ENCODE measurements around the gene STXBP2. TPM values are rescaled to one million over a fixed set of nuclear protein-coding genes. Genes with fewer than 3 reads are reported as not detected.

STXBP2 gene
- total RNA-seq, 1 donor from 2014 or later, result 152 TPM

DNA sequence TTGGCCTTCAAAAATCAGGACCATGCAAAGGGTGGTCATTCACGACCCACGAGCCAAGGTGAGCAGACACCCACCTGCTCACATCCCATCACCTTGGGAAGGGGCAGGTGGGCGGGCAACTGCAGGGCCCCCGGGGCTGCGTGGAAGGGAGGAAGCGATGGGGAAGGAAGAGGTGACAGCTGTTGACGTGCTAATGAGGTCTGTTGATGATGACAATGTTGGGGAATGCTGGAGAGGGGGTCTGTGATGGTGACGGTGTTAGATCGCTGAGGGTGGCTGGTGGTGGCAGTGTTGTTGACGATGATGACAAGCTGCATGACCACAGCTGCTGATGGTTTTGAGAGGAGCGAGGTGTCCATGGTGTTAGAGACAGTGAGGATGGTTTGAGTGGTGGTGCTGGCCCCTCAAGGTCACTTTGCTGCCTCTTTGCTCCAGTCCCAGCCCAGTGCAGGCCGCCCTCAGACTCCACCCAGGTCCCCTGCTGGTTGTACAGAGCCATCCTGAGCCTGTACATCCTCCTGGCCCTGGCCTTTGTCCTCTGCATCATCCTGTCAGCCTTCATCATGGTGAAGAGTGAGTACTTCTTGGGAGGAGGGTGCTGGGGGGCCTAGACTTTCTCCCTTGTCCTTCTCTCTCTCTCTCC, 40.9 kb downstream of the STXBP2 start:
- intact Hi-C loops (cut with micrococcal nuclease), result no loop called here

- intact Hi-C loops (cut with micrococcal nuclease), result loop anchor here (1.0 kb wide), 1 partner anchor 21 kb away; no protein-coding TSS in a partner anchor
These were observed 42.3 kb downstream of the STXBP2 start for GRCh38 chr19:7678971-7679751.

GRCh38 chr19:7679771-7680605, 43.1 kb downstream of the STXBP2 start:
- intact Hi-C loops (cut with micrococcal nuclease), result loop anchor here (1.0 to 5.0 kb wide), 9 partner anchors 22 to 578 kb away; partner anchors contain the start of genes PET100, SNAPC2, TIMM44 and XAB2

DNA sequence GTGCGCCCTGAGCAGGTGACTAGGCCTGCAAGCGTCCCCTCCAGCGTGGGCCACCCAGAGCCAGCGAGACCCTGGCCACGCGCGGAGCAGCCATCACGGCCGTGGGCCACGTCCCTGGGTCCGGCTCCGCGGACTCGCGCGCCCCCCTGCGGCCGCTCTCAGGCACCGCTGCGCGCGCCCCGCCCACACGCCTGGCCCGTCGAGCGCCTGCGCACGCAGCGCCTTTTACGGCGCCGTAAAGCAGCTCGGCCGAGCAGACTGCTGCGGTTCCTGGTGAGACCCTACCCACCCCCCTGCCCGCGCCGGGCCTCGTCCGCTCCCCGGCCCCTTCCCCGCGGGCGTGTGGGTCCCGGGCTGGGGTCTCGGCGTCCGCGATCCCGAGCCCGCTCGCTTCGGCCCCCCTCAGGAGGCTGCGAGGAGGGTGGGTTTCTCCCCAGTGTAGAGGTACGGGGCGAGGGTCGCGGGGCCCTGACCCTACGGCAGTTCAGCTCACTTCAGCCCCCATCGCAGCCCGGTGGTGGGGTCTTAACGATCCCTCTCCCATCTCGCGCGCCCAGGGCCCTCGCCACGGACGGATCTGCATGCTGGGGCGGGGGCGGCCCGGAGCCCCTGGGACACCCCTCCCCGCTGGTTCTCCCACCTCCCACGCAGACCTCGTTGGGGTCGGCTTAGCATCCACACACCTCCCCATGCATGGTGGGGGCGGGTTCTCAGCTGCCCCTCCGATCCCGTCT, 43.9 kb downstream of the STXBP2 start, which contains the start of gene TRAPPC5:
TRAPPC5 (plus strand) TSS at position 228 of the 734 bp plus-strand sequence. CDS start 1,421 bp downstream, outside the sequence.
- intact Hi-C loops (cut with micrococcal nuclease), result loop anchor here (1.0 to 5.0 kb wide), 12 partner anchors 26 to 581 kb away; partner anchors contain the start of genes PET100, SNAPC2, TIMM44 and XAB2

DNA sequence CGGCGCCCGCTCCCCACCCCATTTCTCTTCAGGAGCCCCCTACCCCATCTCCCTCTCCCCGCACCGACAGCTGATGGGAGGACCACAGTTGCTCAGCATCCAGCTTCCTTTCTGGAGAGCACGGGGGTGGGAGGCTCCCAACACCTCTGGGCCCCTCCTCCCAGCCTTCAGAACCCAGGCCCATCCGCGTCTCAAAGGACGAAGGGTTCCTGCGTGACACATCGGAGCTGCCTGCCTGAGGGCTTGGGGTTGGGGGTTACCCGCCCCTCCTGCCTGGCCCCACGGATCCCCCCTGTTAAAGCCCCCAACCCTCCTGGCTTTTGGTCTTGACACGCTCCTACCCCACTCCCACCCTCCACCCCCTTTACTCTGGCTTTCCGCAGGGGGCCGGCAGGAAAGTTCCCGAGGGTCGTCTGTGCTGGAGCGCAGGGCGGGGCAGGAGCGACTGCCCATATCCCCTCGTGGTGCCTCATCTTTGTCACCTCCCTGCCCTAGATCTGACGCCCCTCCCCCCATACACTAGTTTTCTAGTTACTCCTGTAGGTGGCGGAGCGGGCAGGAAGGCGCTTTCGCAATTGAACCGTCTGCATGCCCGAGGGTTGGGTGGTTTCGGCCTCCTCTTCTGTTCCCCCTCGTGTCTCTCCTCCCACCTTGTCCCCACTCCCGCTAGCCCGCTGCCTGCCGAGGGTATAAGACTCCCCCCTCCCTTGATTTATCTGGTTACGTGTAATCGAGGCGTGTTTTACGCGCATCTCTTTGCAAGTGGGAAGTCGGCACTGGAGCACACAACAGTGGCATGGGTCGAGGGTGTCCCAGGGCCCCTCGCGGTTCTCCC, 44.6 kb downstream of the STXBP2 start:
- intact Hi-C loops (cut with micrococcal nuclease), result loop anchor here (1.0 to 5.0 kb wide), 8 partner anchors 25 to 582 kb away; partner anchors contain the start of genes SNAPC2 and TIMM44

DNA sequence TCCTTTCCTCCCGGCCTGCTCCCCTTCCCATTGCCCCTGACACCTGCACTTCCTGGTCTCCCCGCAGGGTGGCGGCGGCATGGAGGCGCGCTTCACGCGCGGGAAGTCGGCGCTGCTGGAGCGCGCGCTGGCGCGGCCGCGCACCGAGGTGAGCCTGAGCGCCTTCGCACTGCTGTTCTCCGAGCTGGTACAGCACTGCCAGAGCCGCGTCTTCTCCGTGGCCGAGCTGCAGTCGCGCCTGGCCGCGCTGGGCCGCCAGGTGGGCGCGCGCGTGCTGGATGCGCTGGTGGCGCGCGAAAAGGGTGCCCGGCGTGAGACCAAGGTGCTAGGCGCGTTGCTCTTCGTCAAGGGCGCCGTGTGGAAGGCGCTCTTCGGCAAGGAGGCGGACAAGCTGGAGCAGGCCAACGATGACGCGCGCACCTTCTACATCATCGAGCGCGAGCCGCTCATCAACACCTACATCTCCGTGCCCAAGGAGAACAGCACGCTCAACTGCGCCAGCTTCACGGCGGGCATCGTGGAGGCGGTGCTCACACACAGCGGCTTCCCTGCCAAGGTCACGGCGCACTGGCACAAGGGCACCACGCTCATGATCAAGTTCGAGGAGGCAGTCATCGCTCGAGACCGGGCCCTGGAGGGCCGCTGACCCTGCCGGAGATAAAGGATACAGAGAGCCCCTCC, 45.4 kb downstream of the STXBP2 start:
- intact Hi-C loops (cut with micrococcal nuclease), result loop anchor here (5.0 kb wide), 3 partner anchors 240 to 330 kb away; partner anchors contain the start of genes SNAPC2 and TIMM44

DNA sequence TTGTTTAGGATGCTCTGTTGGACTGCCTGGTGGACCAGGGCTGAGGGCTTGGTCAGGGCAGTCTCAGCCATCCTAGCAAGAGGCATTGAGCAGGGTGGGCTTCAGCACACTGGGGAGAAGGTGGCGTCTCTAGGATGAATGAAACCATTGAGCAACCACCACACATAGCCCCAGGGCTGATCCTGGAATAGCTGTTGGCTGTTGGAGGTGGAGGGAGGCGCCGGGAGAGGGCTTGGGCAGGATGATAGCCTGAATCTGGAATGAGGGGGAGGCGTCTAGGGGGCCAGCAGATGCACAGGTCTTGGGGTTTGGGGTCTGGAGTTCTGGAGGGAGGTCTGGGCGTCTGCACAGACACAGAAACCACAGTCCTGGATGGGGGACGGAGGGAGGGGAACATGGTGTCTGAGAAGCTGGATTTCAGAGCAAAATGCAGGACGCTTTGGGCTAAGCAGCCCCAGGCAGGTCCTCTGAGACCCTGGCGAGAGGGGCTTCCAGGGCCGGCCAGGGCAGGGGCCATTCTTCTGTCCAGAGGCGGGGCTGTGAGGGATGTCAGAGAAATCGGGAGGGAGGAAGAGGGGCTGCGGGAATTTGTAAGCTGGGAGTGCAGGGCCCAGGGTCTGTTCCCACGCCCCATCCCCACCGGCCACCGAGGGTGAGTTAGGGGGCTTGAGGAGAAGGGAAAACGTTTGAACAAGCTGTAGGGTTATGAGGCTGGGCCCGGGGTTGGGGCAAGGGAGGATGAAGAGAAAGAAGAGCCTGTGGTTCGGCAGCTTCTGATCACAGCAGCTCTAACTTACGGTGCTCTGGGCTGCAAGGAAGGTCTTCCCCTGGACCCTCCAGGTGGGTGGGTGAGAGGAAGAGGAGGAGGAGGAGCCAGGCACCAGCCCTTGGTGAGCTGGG, 48.9 kb downstream of the STXBP2 start:
- intact Hi-C loops (cut with micrococcal nuclease), result no loop called here

DNA sequence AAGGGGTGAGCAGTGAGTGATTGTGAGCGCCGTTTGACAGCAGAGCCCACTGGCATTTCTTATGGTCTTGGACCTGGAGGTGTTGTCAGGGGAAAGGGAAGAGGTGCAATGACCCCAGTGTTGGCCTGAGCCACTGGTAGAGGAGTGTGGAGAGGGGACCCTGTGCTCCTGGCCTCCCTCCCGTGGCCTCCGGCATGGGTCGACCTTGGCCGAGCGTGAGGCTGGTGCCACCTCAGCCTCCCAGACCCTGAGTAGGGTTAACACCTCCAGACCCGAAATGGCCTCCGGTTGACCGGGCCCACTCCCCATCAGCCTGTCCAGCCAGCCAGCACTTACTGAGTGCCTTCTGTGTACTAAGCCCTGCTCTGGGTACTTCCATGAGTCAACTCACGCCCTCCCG, 50.3 kb downstream of the STXBP2 start:
- intact Hi-C loops (cut with micrococcal nuclease), result no loop called here

DNA sequence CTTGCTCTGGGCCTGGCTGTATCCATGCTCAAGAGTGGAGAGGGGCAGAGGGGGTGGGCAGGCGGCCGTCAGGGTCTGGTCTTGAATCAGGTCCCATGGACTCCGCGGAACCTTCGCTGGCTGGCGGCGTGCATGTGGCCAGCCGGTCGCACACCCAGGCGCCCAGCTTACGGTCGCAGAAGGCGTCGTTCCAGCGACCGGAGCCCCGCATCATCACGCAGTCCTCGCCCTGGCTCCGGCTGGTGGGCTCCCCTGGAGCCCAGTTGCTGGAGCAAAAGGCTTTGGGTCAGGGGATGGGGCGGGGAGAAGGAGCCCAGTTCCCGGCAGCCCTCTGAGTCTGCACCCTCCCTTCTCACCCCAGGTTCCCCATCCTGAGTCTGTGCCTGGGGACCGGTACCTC, 52.3 kb downstream of the STXBP2 start:
- intact Hi-C loops (cut with micrococcal nuclease), result no loop called here

DNA sequence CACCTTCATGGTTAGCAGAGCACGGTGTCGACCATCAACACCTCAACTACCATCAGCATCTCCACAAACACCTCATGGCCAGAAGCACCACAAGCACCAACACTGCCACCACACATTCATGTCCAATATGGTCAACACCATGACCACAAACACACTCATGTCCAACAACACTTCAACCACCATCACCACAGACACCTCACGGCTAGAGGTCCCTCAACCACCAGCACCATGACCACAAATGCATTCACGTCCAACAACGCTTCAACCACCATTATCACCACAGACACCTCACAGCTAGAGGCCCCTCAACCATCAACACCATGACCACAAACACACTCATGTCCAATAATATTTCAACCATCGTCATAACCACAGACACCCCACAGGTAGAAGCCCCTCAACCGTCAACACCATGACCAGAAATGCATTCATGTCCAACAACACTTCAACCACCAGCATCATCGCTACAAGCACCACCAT, 53.9 kb downstream of the STXBP2 start:
- intact Hi-C loops (cut with micrococcal nuclease), result no loop called here

DNA sequence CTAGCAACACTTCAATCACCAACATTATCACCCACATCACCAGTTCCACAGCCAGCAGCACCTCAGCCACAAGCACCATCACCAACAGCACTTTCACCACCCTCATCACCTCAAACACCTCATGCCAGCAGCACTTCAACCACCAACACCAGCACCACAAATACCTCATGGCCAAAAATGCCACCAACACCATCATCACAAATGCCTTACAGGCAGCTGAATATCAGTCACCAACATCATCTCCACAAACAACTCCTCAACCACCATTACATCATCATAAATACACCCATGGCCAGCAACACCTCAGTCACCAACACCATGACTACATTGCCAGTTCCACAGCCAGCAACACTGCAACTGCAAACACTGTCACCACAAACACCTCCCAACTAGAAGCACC, 54.6 kb downstream of the STXBP2 start:
- intact Hi-C loops (cut with micrococcal nuclease), result no loop called here

- intact Hi-C loops (cut with micrococcal nuclease), result no loop called here
These were observed 55.6 kb downstream of the STXBP2 start for GRCh38 chr19:7692417-7693088.

DNA sequence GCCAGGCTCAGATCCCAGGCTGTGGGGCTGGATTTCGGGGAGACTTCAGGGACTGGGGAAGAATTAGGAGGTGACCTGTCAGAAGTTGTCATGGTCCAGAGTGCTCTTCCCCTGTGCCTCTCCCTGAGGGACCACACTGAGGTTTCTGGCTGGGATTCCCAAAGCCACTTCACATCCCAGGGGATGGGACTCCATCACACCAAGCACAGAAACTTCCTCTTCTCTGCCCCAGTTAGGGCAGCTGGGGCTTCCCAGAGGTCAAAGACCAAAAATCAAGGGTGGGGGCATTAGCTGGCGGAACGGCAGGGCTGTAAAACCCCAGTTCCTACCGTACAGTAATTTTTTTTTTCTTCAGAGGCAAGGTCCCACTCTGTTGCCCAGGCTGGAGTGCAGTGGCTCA, 57.6 kb downstream of the STXBP2 start:
- intact Hi-C loops (cut with micrococcal nuclease), result no loop called here

Data from T-helper 1 cell treated with Interleukin-12 subunit alpha and Interleukin-12 subunit beta and Interleukin-4 antibody, amounts not matched to agents 30 ng/mL and 1 ng/mL, for 36 hours (primary cell).